MM.1S (cell line): ENCODE results near the gene FAM174A.

Experiments
- DNase-seq: peaks from one replicate; pipeline ENCODE4 v3.0.0-alpha.2; 2015
- H2AFZ ChIP-seq: fragments of 300-600 bp; sonication (generic); 2 replicates; pipeline ENCODE4 v1.6.0; 2016; ENCODE audit warnings: antibody characterized with exemption, low read length
- H3F3A ChIP-seq: fragments of 300-600 bp; sonication (generic); 2 replicates; pipeline ENCODE4 v1.6.1; 2016; ENCODE audit warnings: mild to moderate bottlenecking, antibody characterized with exemption, low read length, moderate library complexity, mixed read lengths; ENCODE audit not compliant: insufficient read depth
- H3K27ac ChIP-seq: fragments of 300-600 bp; sonication (generic); 2 replicates; pipeline ENCODE4 v1.5.1; 2016; ENCODE audit warnings: mild to moderate bottlenecking, low read length
- H3K27me3 ChIP-seq: fragments of 300-600 bp; sonication (generic); replicated peaks from 2 replicates; pipeline ENCODE4 v1.6.0; 2016; ENCODE audit warnings: low read length; ENCODE audit not compliant: insufficient read depth
- H3K36me3 ChIP-seq: fragments of 300-600 bp; sonication (generic); replicated peaks from 2 replicates; pipeline ENCODE4 v1.6.1; 2016; ENCODE audit warnings: mild to moderate bottlenecking, low read length, mixed read lengths; ENCODE audit not compliant: insufficient read depth
- H3K4me1 ChIP-seq: fragments of 300-600 bp; sonication (generic); 2 replicates; pipeline ENCODE4 v1.6.1; 2016; ENCODE audit warnings: low read length, mixed read lengths
- H3K4me2 ChIP-seq: fragments of 300-600 bp; sonication (generic); 2 replicates; pipeline ENCODE4 v1.6.0; 2016; ENCODE audit warnings: low read depth, low read length
- H3K4me3 ChIP-seq: fragments of 300-600 bp; sonication (generic); 2 replicates; pipeline ENCODE4 v1.5.1; 2016; ENCODE audit warnings: low read length, mixed read lengths
- H3K79me2 ChIP-seq: fragments of 300-600 bp; sonication (generic); 2 replicates; pipeline ENCODE4 v1.6.1; 2016; ENCODE audit warnings: mixed run types, low read length, mixed read lengths
- H3K9ac ChIP-seq: fragments of 300-600 bp; sonication (generic); 2 replicates; pipeline ENCODE4 v1.6.1; 2016; ENCODE audit warnings: low read length, mixed read lengths
- H3K9me2 ChIP-seq: fragments of 300-600 bp; sonication (generic); replicated peaks from 2 replicates; pipeline ENCODE4 v1.6.1; 2016; ENCODE audit warnings: mild to moderate bottlenecking, low read length, mixed read lengths; ENCODE audit not compliant: insufficient read depth
- H3K9me3 ChIP-seq: fragments of 300-600 bp; sonication (generic); replicated peaks from 2 replicates; pipeline ENCODE4 v1.6.1; 2016; ENCODE audit warnings: mild to moderate bottlenecking, low read length, mixed read lengths; ENCODE audit not compliant: insufficient read depth
- H4K20me1 ChIP-seq: fragments of 300-600 bp; sonication (generic); 2 replicates; pipeline ENCODE4 v1.6.1; 2016; ENCODE audit warnings: mild to moderate bottlenecking, low read length, moderate library complexity, mixed read lengths; ENCODE audit not compliant: insufficient read depth
- CTCF ChIP-seq: fragments of 300-600 bp; sonication (generic); IDR thresholded peaks from 2 replicates; pipeline ENCODE4 v1.5.1; 2016; ENCODE audit warnings: antibody characterized with exemption, low read length, mixed read lengths
- EZH2 ChIP-seq: fragments of 300-600 bp; sonication (generic); optimal IDR thresholded peaks from 2 replicates; pipeline ENCODE3; 2017; ENCODE audit warnings: low read depth, mild to moderate bottlenecking, antibody characterized with exemption, low read length, mixed read lengths
- EZH2phosphoT487 ChIP-seq: fragments of 300-600 bp; sonication (generic); IDR thresholded peaks from 2 replicates; pipeline ENCODE4 v1.6.1; 2018; ENCODE audit warnings: antibody characterized with exemption, low read length

FAM174A gene

GRCh38 chr5:100595152-100595811, 60.1 kb downstream of the FAM174A start:
- H3K9ac ChIP-seq = no peak overlapping the region
- H3K4me1 ChIP-seq = no peaks in the 10 kb centered on the region
- no peak overlapping the region for H3K27ac ChIP-seq
- TF ChIP-seq EZH2 (no peak), CTCF (no peak), EZH2phosphoT487 (no peak)
- no peaks in the 10 kb centered on the region for H4K20me1 ChIP-seq
- H3K4me2 ChIP-seq = no peak overlapping the region
- H2AFZ ChIP-seq = no peak overlapping the region
- H3F3A ChIP-seq = no peaks in the 10 kb centered on the region
- no peaks in the 10 kb centered on the region for H3K79me2 ChIP-seq
- H3K36me3 ChIP-seq = no peaks in the 10 kb centered on the region
- no peaks in the 10 kb centered on the region for H3K9me3 ChIP-seq
- H3K9me2 ChIP-seq = no peaks in the 10 kb centered on the region
- no peaks in the 10 kb centered on the region for H3K27me3 ChIP-seq
- DNase-seq = no peak
- H3K4me3 ChIP-seq = no peak overlapping the region

- H3K4me2 ChIP-seq = no peak overlapping the region
- no peak overlapping the region for H3K4me3 ChIP-seq
Measured at GRCh38 chr5:100595812-100596173, 60.6 kb downstream of the FAM174A start.

GRCh38 chr5:100598446-100598845, 63.3 kb downstream of the FAM174A start:
- no peak for TF ChIP-seq EZH2
- TF ChIP-seq CTCF = no peak
- TF ChIP-seq EZH2phosphoT487 = no peak
- DNase-seq = no peak
- Histone ChIP-seq H3K4me1 (no peaks in the 10 kb centered on the region), H3K27ac (no peak overlapping the region), H3K4me3 (no peak overlapping the region), H3K9ac (no peak overlapping the region), H3F3A (no peaks in the 10 kb centered on the region), H3K79me2 (no peaks in the 10 kb centered on the region), H3K27me3 (no peaks in the 10 kb centered on the region), H3K36me3 (no peaks in the 10 kb centered on the region), H3K4me2 (no peak overlapping the region), H3K9me2 (no peaks in the 10 kb centered on the region), H3K9me3 (no peaks in the 10 kb centered on the region), H2AFZ (no peak overlapping the region), H4K20me1 (no peaks in the 10 kb centered on the region)

More at GRCh38 chr5:100595812-100596173, 60.6 kb downstream of the FAM174A start:
- DNase-seq = no peak
- Histone ChIP-seq H3K9ac (no peak overlapping the region), H3K27me3 (no peaks in the 10 kb centered on the region), H3K9me3 (no peaks in the 10 kb centered on the region), H3K4me1 (no peaks in the 10 kb centered on the region), H3K79me2 (no peaks in the 10 kb centered on the region), H2AFZ (no peak overlapping the region), H4K20me1 (no peaks in the 10 kb centered on the region), H3F3A (no peaks in the 10 kb centered on the region), H3K36me3 (no peaks in the 10 kb centered on the region), H3K27ac (no peak overlapping the region), H3K9me2 (no peaks in the 10 kb centered on the region)
- TF ChIP-seq EZH2phosphoT487 (no peak), EZH2 (no peak), CTCF (no peak)
